Adrenal gland (tissue), 5 donors: ENCODE data around the gene SALL3.

ENCODE experiments used
- POLR2A ChIP-seq, 2 donors: fragments of 450-650 bp; IDR thresholded peaks; one replicate each; pipeline ENCODE4 v1.6.1; 2017; ENCODE audit warnings: antibody characterized with exemption in 2 of 2, mild to moderate bottlenecking in 2 of 2, moderate library complexity in 1 of 2
- TF ChIP-seq, protein P1 (sequence below), 6 experiments: fragments of 450-650 bp in 4 of 6; fragments of 200-600 bp in 2 of 6; sonication (generic) in 1 of 6; IDR thresholded peaks; 1 replicate in 5 of 6; 2 replicates in 1 of 6; pipeline versions ENCODE4 v1.5.1 to v1.8.0; 2016 to 2021; ENCODE audit warnings: antibody characterized with exemption in 6 of 6, mild to moderate bottlenecking in 2 of 6, moderate library complexity in 1 of 6
- donor health status: DM: no; HTN: no; CAD: no.

DNA sequence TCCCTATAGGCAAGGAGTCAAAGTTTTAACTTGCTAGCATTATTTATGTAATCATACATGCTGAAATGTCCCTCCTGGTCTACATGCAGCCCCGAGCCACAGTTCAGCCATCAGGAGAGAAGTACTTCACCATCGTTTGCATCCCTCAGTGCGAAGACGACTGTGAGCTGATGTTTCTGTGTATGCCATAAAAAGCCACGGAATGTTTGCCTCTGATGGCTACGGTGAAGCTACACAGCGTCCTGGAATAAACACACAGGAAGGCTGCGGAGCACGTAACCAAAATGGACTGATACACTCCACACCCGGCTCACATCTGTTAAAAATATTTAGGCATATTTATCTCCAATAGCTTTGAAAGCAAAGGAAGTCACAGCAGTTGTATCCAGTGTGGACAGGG is 4.3 kb upstream of the SALL3 start:
- TF ChIP-seq POLR2A (IDR thresholded peaks at IDR 0.05): no peak
- TF ChIP-seq, protein P1, sequence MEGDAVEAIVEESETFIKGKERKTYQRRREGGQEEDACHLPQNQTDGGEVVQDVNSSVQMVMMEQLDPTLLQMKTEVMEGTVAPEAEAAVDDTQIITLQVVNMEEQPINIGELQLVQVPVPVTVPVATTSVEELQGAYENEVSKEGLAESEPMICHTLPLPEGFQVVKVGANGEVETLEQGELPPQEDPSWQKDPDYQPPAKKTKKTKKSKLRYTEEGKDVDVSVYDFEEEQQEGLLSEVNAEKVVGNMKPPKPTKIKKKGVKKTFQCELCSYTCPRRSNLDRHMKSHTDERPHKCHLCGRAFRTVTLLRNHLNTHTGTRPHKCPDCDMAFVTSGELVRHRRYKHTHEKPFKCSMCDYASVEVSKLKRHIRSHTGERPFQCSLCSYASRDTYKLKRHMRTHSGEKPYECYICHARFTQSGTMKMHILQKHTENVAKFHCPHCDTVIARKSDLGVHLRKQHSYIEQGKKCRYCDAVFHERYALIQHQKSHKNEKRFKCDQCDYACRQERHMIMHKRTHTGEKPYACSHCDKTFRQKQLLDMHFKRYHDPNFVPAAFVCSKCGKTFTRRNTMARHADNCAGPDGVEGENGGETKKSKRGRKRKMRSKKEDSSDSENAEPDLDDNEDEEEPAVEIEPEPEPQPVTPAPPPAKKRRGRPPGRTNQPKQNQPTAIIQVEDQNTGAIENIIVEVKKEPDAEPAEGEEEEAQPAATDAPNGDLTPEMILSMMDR (IDR thresholded peaks at IDR 0.05): no peak
